KMS-11 (cell line): ENCODE results near the gene SIAH2.

Experiments used
- H2AFZ ChIP-seq: fragments of 200-600 bp; sonication (generic); 2 replicates; pipeline ENCODE4 v1.6.1; 2016; ENCODE audit warnings: antibody characterized with exemption, mixed run types, low read depth
- H3K27ac ChIP-seq: fragments of 200-600 bp; sonication (generic); 2 replicates; pipeline ENCODE4 v1.6.1; 2016; ENCODE audit warnings: mild to moderate bottlenecking, mixed run types
- H3K27me3 ChIP-seq: fragments of 200-600 bp; sonication (generic); 2 replicates; pipeline ENCODE4 v1.6.1; 2017; ENCODE audit warnings: mild to moderate bottlenecking, low read depth, mixed run types, moderate library complexity; ENCODE audit not compliant: insufficient read depth
- H3K36me3 ChIP-seq: fragments of 200-600 bp; sonication (generic); 2 replicates; pipeline ENCODE4 v1.6.1; 2017; ENCODE audit warnings: mild to moderate bottlenecking, mixed run types; ENCODE audit not compliant: insufficient read depth
- H3K4me1 ChIP-seq: fragments of 200-600 bp; sonication (generic); 2 replicates; pipeline ENCODE4 v1.6.1; 2016; ENCODE audit warnings: mild to moderate bottlenecking, low read depth, mixed run types; ENCODE audit not compliant: poor library complexity, severe bottlenecking
- H3K4me2 ChIP-seq: fragments of 200-600 bp; sonication (generic); 2 replicates; pipeline ENCODE4 v1.7.0; 2016; ENCODE audit warnings: mild to moderate bottlenecking, mixed run types
- H3K4me3 ChIP-seq: fragments of 200-600 bp; sonication (generic); IDR thresholded peaks from 2 replicates; pipeline ENCODE4 v1.6.1; 2017; ENCODE audit warnings: low read depth, low read length, mixed read lengths; ENCODE audit not compliant: insufficient read depth
- H3K79me2 ChIP-seq: fragments of 200-600 bp; sonication (generic); 2 replicates; pipeline ENCODE4 v1.6.1; 2016; ENCODE audit warnings: low read depth, mixed run types; ENCODE audit not compliant: insufficient read depth
- H3K9ac ChIP-seq: fragments of 200-600 bp; sonication (generic); 2 replicates; pipeline ENCODE4 v1.6.1; 2016; ENCODE audit warnings: mild to moderate bottlenecking, mixed run types
- H4K20me1 ChIP-seq: fragments of 200-600 bp; sonication (generic); 2 replicates; pipeline ENCODE4 v1.6.1; 2016; ENCODE audit warnings: mild to moderate bottlenecking, mixed run types; ENCODE audit not compliant: insufficient read depth
- CTCF ChIP-seq: fragments of 200-600 bp; sonication (generic); conservative IDR thresholded peaks from 2 replicates; pipeline ENCODE4 v1.6.1; 2017; ENCODE audit warnings: low read depth, mild to moderate bottlenecking, antibody characterized with exemption, low read length, moderate library complexity, mixed read lengths

SIAH2 gene

GRCh38 chr3:150736316-150736719 lies 26.7 kb downstream of the SIAH2 start:
- no peak for TF ChIP-seq CTCF
- Histone ChIP-seq H3K79me2 (0 out of 2 replicates have a peak, but pooled peaks cover 6% of the 10 kb centered on the region), H3K4me2 (no peak overlapping the region), H2AFZ (no peak overlapping the region), H3K36me3 (no peaks in the 10 kb centered on the region), H3K4me3 (no peak overlapping the region), H3K27ac (no peak overlapping the region), H4K20me1 (no peaks in the 10 kb centered on the region), H3K4me1 (peaks cover 37% of the 10 kb centered on the region), H3K9ac (no peak overlapping the region), H3K27me3 (no peaks in the 10 kb centered on the region)

- H3K4me3 ChIP-seq: no peak overlapping the region
- no peak overlapping the region for H3K27ac ChIP-seq
- peaks cover 22% of the 10 kb centered on the region for H3K4me1 ChIP-seq
- H3K36me3 ChIP-seq: no peaks in the 10 kb centered on the region
- no peak overlapping the region for H3K9ac ChIP-seq
- H2AFZ ChIP-seq: no peak overlapping the region
- no peaks in the 10 kb centered on the region for H4K20me1 ChIP-seq
- H3K79me2 ChIP-seq: no peaks in the 10 kb centered on the region
- TF ChIP-seq CTCF: no peak
- H3K27me3 ChIP-seq: no peaks in the 10 kb centered on the region
- no peak overlapping the region for H3K4me2 ChIP-seq
Observed at GRCh38 chr3:150734795-150735119, 28.2 kb downstream of the SIAH2 start.

GRCh38 chr3:150733936-150734794 lies 28.8 kb downstream of the SIAH2 start:
- Histone ChIP-seq H3K27me3 (no peaks in the 10 kb centered on the region), H4K20me1 (no peaks in the 10 kb centered on the region), H3K9ac (no peak overlapping the region), H3K79me2 (no peaks in the 10 kb centered on the region), H3K4me2 (no peak overlapping the region), H3K4me3 (no peak overlapping the region), H2AFZ (no peak overlapping the region), H3K36me3 (no peaks in the 10 kb centered on the region), H3K27ac (no peak overlapping the region), H3K4me1 (peaks cover 17% of the 10 kb centered on the region)
- no peak for TF ChIP-seq CTCF

GRCh38 chr3:150733373-150733935 lies 29.5 kb downstream of the SIAH2 start:
- Histone ChIP-seq H3K4me2 (no peak overlapping the region), H3K27ac (no peak overlapping the region), H3K4me1 (peaks cover 9% of the 10 kb centered on the region), H3K27me3 (no peaks in the 10 kb centered on the region), H3K9ac (no peak overlapping the region), H2AFZ (no peak overlapping the region), H3K79me2 (no peaks in the 10 kb centered on the region), H3K36me3 (no peaks in the 10 kb centered on the region), H4K20me1 (no peaks in the 10 kb centered on the region), H3K4me3 (no peak overlapping the region)
- no peak for TF ChIP-seq CTCF
